ENCODE data around the gene CDH23.

The CDH23 gene

GRCh38 chr10:71737001-71737833, 340.5 kb downstream of the CDH23 start:
- peak; percentile 41 for DNase-seq

GRCh38 chr10:71737834-71738197, 341.1 kb downstream of the CDH23 start:
- no peak for DNase-seq

- DNase-seq, result no peak
Observed at GRCh38 chr10:71739358-71739900, 342.7 kb downstream of the CDH23 start.

GRCh38 chr10:71740069-71740653, 343.4 kb downstream of the CDH23 start:
- DNase-seq, result no peak

GRCh38 chr10:71741029-71741428, 344.3 kb downstream of the CDH23 start:
- DNase-seq, result no peak

GRCh38 chr10:71741671-71742070, 345.0 kb downstream of the CDH23 start:
- DNase-seq, result no peak

GRCh38 chr10:71742301-71743088, 345.8 kb downstream of the CDH23 start:
- DNase-seq, result no peak

GRCh38 chr10:71743089-71743838, 346.5 kb downstream of the CDH23 start:
- DNase-seq, result no peak

- no peak for DNase-seq
Observed at GRCh38 chr10:71743866-71744265, 347.1 kb downstream of the CDH23 start.

GRCh38 chr10:71744897-71745663, 348.4 kb downstream of the CDH23 start:
- no peak for DNase-seq

GRCh38 chr10:71745664-71746250, 349.0 kb downstream of the CDH23 start:
- DNase-seq, result no peak

- no peak for DNase-seq
Observed at GRCh38 chr10:71746344-71747037, 349.8 kb downstream of the CDH23 start.

- no peak for DNase-seq
Observed at GRCh38 chr10:71747039-71747531, 350.4 kb downstream of the CDH23 start.

GRCh38 chr10:71747551-71748523, 351.1 kb downstream of the CDH23 start:
- DNase-seq, result no peak

GRCh38 chr10:71748671-71749191, 352.0 kb downstream of the CDH23 start:
- no peak for DNase-seq

- DNase-seq, result no peak
Observed at GRCh38 chr10:71749396-71749795, 352.7 kb downstream of the CDH23 start.

- no peak for DNase-seq
Observed at GRCh38 chr10:71750124-71750841, 353.6 kb downstream of the CDH23 start.

- no peak for DNase-seq
Observed at GRCh38 chr10:71750986-71751385, 354.3 kb downstream of the CDH23 start.
